Measurements from ENCODE around the gene TDRD5.
A peak's percentile ranks its signal among the peaks of the same experiment; 100 is the strongest.
"Not testable (repeated sequence)": the region's sequence is repeated elsewhere in the genome, so short reads cannot be mapped to it uniquely, and the experiment has no call there.

Gene TDRD5

DNA sequence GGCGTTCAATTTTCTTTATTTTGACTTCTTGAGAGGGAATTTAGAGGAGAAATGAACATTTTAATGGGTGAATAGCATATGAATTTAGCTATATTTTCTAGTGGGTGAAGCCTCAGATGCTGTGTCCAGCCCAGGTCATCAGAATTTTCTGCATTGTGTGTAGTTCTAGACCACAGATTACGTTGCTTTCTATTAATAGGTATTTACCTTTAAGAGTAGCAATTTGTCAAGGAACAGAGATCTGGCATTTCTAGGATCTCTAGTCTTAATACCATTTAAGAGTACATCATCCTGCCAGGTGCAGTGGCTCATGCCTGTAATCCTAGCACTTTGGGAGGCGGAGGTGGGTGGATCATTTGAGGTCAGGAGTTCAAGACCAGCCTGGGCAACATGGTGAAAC lies 20.7 kb downstream of the TDRD5 start:
- DNase-seq = no peak

DNA sequence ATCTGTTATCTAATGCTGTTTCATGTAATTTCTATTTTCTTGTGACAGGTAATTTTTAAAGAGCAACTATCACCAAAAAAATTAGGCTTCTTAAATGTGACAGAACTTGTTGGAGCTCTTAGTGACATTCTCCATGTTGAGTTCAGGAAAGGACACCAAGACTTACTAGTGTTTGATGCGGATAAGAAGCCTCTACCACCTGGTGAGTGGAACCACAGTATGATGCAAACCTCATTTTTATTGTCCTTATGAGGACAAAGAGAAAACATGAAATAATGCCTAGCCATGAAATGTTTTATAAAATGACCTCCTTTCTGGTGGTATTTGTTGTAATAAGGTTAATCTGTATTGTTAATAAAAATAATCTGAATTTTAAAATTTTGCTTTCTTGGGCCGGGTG lies 39.1 kb downstream of the TDRD5 start:
- DNase-seq = no peak

DNA sequence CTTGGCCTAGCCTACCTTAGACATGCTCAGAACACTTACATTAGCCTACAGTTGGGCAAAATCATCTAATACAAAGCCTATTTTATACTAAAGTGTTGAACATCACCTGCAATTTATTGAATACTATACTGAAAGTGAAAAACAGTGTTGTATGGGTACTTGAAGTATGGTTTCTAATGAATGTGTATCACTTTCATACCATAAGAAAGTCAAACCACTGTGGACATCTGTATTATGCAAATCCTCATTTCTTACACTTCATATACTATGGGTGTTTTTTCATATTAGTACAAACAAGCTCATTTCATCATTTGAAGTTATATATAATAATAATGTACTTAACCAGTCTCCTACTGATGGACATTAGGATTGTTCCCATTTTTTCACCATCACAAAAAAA lies 41.2 kb downstream of the TDRD5 start:
- DNase-seq = no peak

DNA sequence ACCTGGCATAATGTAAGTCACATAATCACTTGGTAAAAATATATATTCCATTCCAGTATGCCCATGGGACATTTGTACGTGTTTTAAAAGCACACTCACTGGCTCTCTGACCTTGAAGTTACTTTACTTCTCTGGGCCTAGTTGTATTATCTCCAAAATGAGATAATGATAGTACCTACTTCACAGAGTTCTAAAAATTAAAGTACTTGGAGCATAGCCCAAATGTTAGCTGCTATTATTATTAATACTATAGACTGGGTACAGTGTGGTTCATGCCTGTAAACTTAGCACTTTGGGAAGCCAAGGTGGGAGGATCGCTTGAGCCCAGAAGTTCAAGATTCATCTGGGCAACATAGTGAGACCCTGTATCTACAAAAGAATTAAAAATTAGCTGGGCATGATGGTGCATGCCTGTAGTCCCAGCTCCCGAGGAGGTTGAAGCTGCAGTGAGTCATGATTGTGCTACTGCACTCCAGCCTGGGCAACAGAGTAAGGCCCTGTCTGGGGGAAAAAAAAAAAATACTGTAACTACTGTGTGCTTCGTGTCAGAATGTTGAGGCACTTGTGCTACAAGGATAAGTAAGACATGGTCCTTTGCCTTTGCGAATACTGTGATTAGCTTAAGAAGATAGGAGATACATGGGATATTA lies 45.7 kb downstream of the TDRD5 start:
- no peak for DNase-seq

DNA sequence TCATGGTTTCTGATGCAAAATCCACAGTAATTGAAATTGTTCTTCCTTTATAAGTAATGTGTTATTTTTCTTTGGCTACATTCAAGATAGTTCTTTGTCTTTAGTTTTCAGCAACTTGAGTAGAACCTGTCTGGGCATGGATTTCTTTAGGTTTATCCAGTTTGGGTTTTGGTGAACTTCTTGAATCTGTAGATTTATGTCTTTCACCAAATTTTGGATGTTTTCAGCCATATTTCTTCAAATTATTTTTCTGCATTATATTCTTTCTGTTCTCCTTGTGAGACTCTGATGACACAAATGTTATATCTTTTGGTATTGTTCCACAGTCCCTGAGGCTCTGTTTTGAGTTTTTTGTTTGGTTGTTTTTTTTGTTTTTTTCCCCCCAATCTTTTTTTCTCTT lies 69.4 kb downstream of the TDRD5 start:
- no peak for DNase-seq

DNA sequence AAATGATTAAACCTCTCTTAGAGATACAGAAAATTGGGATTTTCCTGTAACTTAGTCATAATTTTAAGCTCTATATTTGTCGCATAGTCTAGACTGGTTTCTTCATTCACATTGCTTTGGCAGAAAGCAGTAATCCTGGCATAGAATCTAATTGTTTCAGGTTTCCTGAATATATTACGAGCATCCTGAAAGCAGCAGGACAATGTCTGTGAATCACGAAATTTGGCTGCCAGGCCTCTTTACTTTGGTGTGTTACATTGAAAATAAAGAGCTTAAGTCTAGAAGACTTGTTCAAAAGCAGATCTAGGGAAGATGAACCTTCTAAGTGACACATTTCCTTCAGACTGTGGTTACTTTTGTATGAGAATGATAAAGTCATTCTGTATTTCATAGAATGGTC lies 72.2 kb downstream of the TDRD5 start:
- DNase-seq = no peak

DNA sequence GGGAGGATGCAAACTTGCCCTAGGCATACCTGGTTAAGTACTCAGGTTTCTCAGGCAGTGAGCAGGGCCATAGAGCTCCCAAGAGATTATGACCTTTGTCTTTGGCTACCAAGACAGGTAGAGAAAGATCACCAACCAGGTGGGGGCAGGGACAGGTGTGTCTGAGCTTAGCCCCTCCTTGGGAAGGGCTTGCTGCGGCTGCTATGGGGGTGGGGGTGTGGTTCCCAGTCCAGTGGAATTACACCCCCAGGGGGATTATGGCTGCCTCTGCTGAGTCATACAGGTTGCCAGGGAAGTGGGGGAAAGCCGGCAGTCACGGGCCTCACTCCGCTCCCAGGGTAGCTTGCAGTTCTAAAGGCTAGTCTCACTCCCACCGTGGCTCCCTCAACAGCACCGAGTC lies 86.2 kb downstream of the TDRD5 start:
- DNase-seq = no peak

DNA sequence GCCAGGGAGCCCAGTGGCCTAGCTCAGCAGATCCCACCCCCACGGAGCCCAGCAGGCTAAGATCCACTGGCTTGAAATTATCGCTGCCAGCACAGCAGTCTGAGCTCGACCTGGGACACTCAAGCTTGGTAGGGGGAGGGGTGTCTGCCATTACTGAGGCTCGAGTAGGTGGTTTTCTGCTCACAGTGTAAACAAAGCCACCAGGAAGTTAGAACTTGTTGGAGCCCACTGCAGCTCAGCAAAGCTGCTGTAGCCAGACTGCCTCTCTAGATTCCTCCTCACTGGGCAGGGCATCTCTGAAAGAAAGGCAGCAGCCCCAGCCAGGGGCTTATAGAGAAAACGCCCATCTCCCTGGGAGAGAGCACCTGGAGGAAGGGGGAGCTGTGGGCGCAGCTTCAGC lies 102.9 kb downstream of the TDRD5 start:
- DNase-seq = not testable (repeated sequence)

DNA sequence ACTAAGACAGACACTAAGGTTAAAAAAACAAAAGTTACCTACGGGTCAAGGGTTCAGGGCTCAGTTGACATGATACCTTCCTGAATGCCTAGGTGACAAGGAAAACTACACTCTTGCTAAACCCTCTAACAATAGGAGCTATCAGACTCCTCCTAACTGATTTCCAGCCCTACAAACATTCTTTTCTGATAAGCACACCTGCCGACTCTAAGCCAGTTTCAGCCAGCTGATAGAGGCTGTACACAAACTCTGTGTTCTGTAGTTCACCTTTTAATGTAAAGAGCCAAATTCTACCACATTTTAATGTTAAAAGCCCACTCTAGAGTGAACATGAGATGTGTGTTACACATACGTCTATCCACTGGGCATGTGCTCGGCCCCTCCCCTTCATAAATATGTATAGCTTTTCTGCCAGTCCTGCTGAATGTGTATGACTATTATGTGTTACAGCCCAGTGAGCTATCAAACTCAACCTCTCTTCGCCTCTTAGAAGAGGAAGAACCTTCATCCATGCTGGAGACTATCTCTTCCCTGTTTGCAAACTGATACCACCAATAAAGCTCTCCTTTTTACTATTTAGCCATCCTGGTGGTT lies 111.4 kb downstream of the TDRD5 start:
- no peak for DNase-seq

DNA sequence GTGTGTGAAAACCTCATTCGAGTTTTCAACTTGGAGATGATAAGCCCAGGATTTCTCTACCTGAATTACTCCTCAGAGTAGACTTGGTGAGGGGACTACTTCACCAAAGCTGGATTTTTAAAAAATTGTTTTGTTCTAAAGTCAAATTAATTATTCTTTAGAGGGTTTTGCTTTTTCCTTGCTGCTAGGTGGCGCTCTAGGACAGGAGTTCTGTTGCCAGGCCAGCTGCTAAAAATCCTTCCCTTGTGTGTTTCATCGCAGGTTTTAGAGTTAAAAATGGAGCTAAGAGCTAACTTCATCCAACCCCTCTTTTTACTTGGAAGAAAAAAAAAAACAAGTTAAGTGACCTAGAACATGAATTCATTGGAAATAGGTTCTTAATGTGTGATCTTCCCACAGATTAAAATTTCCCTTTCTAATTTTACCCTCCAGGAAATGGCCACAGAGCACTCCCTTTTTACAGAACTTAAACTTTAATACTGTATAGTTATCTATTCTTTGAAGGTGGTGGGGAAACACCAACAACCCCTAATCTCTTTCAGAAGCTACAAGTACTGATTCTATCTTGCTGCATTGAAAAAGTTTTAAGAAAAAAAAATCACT lies 114.8 kb downstream of the TDRD5 start:
- DNase-seq = peak; percentile 55

DNA sequence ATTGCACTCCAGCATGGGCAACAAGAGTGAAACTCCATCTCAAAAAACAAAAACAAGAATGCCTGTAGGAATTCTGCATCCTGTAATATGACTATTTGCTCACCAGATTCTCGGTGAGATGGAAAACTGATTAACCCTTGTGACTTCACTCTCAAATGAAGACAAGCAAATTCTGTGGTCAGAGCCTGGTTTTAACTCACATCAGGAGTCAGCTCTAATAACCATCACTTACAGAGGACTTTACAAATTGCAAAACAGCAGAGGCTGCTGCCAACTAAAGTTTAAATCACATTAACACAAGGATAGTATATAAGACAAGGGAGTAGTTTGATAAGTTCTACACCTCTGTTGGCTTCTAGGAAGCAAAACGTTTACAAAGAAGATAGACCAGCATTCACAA lies 115.8 kb downstream of the TDRD5 start:
- no peak for DNase-seq

DNA sequence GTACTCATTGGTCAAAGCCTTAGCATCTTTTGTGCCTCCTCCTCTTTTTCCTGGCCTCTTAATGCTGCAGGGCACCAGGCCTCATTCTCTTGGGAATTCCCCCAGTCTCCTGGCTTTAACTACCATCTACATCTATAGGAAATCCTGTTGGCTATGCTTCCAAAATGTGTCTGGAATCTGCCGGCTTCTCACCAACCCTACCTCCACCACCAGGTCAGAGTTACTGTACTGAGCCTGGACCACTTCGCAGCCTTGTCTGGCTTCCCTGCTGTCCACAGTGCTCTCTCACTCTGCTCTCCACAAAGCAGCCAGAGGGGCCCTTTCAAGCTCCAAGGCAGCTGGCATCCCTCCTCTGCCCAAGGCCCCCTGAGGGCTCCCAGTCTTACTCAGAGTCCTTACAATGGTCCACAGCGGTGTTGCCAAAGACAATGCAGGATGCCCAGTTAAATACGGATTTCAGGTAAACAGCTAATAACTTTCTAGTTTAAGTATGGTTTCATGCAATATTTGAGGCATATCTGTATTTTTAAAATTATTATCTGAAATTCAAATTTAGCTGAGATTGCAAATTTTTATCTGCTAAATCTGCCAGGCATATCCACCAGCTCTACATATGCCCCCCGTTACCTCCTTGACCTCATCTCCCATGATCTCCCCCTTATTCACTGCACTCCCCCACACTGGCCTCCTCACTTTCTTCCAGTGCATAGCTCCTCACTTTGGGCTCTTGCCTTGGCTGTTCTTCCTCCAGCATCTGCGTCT lies 117.0 kb downstream of the TDRD5 start:
- no peak for DNase-seq

DNA sequence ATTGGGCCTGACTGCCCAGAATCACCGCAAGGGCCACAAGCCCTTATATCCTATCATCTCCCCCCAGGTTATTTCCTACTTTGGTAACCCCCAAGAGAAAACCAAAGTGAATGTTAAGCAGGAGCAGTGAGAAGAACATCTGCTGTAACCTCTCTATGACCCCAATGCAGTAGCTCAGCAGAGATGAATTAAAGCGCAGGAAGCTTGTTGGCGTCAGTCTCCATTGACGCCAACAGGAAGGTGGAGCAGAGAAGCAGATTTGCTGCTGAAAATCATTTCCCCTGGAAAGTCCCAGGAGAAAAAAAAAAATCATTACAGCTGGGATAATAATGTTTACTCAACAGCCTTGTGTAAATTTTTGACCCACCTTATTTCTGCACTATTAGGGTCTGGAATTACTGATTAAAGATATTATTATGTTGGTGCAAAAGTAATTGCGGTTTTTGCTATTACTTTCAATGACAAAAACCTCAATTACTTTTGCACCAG lies 118.3 kb downstream of the TDRD5 start:
- peak; percentile 53 for DNase-seq

DNA sequence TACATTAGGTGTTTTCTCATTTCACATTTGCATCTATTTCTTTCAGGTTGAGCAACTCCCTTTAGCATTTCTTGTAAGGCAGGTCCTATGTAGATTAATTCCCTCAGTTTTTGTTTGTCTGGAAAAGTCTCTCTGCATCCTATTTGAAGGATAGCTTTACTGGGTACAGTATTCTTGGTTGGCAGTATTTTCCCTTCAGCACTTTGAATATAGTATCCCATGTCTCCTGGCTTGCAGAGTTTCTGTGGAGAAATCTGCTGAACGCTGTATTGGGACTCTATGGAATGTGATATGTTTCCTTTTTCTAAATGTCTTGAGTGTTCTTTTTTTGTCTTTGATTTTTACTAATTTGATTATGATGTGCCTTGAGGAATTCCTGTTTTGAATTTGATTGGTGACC lies 122.5 kb downstream of the TDRD5 start:
- no peak for DNase-seq

DNA sequence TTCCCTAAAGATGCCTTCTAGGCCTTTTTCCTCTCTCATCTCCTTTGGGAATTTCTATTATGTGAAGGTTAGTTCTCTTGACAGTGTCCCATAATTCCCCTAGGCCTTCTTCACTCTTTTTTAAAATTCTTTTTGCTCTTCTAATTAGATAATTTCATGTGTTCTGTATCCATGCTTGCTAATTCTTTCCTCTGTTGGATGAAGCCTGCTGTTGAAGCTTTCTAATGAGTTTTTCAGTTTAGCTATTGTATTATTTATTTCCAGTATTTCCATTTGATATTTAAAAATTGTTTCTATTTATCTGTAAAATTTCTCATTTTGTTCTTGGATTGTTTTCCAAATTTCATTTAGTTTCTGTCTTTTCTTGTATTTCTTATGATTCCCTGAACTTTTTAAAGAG lies 123.0 kb downstream of the TDRD5 start:
- no peak for DNase-seq

DNA sequence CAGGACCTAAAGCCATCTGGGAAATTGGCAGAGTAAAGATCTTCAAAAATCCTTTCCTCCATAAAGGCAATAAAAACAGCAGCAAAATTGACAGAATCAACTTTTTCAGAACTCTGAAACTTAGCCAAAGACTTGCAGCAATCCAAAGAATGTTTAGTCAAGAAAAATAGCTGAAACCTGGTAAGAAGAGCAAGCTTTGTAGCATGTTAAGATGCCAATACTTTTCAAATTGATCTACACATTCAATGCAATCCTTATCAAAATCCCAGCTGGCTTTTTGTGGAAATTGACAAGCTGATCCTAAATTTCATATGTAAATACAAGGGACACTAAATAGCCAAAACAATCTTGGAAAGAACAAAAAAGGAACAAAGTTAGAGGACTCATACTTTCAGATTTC lies 127.6 kb downstream of the TDRD5 start:
- DNase-seq = no peak

DNA sequence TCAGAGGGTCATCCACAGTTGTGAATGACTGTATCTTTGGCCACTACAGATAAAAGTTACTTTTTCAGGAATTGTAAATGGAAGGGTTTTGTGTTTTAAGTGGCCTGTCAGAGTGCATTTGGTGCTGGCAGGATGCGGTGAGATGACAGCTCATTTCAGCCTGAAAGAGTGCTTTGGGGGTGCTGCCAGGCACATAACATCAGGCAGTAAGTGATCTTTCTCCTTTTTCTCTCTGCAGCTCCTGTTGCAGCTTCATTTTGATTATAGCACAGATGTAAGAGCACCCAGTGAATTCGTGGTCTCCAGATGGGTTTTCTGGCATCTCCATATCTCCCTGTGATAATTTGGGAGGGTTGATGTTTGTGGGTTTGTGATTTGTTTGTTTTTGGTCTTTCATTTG lies 136.6 kb downstream of the TDRD5 start:
- DNase-seq = no peak

DNA sequence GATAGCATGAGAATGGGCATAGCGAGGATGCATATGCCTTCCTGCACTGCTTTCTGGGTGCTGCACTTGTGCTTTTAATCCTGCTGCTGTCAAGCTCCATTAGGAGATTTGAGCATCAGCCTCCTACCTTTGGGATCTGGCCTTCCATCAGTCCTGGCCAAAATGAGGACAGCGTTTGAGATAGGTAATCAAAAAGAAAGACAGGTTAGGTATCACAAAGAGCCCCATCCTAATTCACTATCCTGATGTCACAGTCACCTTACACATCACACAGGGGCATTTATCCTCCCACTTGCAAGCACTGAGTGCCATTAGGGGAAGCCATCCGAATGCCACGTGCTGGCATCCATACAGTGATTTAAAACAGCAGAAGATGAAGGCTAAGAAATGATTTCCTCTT lies 138.2 kb downstream of the TDRD5 start:
- DNase-seq = no peak

DNA sequence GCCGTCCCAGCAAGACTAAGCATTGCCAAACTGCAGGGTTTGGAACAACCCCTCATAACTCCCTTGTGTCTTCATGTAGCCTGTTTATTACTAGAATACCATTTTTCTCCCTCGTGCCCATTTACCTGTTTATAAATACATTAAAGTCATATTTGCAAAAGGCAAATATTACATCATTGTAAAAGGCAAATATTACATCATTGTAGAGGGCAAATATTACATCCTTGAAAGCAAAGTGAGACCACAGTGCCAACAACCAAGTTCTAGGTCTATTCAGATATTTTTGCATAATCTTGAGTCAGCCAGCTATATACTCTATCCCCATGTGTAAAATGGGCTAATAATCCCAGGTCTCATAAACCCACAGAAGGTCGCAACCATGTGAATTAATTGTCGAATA lies 140.0 kb downstream of the TDRD5 start:
- DNase-seq = no peak
